ENCODE measurements around the gene CSTF3. TPM values are rescaled to one million over a fixed set of nuclear protein-coding genes. Genes with fewer than 3 reads are reported as not detected.

CSTF3 gene
- total and polyA plus RNA-seq, 9 of the 15 experiments (the other 6 are each of a cell fraction or from before 2014, with no cell fraction given), result 37.0 to 111 (median 61.0) TPM

DNA sequence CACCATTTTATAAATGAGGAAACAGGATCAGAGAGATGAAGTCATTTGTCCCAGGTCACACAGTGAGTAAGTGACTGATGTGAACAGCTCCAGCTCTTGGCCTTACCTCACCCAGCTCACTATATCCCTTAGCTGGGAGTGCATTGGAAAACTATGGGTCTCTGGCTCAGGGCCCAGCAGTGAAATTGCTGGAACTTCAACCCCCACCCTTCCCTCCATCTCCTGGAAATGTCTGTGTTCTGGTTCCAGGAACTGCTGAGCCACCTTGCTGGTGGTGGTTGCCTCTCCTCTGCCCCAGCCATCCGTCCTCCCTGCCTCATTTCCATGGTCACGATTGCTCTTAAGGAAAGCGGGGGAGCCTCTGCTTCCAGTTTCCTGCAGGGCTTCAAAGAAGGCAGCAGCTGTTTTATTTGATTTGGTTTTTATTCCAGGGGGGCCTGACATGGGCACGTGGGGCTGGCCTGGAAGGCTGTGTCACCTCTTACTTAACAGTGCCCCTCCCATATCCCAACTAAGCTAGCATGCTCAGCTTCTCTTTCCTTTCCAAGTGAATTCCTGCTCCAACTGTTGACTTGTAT lies 46.2 kb upstream of the CSTF3 start (continued):
- TF ChIP-seq, protein P1, sequence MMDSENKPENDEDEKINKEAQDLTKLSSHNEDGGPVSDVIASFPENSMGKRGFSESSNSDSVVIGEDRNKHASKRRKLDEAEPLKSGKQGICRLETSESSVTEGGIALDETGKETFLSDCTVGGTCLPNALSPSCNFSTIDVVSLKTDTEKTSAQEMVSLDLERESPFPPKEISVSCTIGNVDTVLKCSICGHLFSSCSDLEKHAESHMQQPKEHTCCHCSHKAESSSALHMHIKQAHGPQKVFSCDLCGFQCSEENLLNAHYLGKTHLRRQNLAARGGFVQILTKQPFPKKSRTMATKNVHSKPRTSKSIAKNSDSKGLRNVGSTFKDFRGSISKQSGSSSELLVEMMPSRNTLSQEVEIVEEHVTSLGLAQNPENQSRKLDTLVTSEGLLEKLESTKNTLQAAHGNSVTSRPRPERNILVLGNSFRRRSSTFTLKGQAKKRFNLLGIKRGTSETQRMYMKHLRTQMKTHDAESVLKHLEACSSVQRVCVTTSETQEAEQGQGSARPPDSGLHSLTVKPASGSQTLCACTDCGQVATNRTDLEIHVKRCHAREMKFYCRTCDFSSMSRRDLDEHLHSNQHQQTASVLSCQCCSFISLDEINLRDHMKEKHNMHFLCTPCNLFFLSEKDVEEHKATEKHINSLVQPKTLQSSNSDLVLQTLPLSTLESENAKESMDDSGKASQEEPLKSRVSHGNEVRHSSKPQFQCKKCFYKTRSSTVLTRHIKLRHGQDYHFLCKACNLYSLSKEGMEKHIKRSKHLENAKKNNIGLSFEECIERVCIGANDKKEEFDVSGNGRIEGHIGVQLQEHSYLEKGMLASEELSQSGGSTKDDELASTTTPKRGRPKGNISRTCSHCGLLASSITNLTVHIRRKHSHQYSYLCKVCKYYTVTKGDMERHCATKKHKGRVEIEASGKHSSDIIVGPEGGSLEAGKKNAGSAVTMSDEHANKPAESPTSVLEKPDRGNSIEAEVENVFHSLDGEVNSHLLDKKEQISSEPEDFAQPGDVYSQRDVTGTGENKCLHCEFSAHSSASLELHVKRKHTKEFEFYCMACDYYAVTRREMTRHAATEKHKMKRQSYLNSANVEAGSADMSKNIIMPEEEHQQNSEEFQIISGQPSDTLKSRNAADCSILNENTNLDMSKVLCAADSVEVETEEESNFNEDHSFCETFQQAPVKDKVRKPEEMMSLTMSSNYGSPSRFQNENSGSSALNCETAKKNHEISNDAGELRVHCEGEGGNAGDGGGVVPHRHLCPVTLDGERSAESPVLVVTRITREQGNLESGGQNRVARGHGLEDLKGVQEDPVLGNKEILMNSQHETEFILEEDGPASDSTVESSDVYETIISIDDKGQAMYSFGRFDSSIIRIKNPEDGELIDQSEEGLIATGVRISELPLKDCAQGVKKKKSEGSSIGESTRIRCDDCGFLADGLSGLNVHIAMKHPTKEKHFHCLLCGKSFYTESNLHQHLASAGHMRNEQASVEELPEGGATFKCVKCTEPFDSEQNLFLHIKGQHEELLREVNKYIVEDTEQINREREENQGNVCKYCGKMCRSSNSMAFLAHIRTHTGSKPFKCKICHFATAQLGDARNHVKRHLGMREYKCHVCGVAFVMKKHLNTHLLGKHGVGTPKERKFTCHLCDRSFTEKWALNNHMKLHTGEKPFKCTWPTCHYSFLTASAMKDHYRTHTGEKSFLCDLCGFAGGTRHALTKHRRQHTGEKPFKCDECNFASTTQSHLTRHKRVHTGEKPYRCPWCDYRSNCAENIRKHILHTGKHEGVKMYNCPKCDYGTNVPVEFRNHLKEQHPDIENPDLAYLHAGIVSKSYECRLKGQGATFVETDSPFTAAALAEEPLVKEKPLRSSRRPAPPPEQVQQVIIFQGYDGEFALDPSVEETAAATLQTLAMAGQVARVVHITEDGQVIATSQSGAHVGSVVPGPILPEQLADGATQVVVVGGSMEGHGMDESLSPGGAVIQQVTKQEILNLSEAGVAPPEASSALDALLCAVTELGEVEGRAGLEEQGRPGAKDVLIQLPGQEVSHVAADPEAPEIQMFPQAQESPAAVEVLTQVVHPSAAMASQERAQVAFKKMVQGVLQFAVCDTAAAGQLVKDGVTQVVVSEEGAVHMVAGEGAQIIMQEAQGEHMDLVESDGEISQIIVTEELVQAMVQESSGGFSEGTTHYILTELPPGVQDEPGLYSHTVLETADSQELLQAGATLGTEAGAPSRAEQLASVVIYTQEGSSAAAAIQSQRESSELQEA (IDR thresholded peaks at IDR 0.05; ENCODE audit: low read depth), result no peak
- TF ChIP-seq CBX8 (IDR thresholded peaks at IDR 0.05; ENCODE audit: borderline replicate concordance, extremely low read depth, low read depth, low read length, poor library complexity, severe bottlenecking) (no peak), FOXO4 (CRISPR knock-in tag; IDR thresholded peaks at IDR 0.05) (no peak), ZBTB17 (CRISPR knock-in tag; IDR thresholded peaks at IDR 0.05) (no peak), ZNF583 (CRISPR knock-in tag; IDR thresholded peaks at IDR 0.05) (no peak), ARNT (IDR thresholded peaks at IDR 0.05) (no peak), BMI1 (IDR thresholded peaks at IDR 0.05; ENCODE audit: low read length) (no peak), HLTF (IDR thresholded peaks at IDR 0.05) (no peak), RBM25 (IDR thresholded peaks at IDR 0.05; ENCODE audit: low read depth, low read length, severe bottlenecking) (peak; percentile 61), POLR2G (IDR thresholded peaks at IDR 0.05; ENCODE audit: low read depth, low read length) (no peak)
- TF ChIP-seq, protein P2, sequence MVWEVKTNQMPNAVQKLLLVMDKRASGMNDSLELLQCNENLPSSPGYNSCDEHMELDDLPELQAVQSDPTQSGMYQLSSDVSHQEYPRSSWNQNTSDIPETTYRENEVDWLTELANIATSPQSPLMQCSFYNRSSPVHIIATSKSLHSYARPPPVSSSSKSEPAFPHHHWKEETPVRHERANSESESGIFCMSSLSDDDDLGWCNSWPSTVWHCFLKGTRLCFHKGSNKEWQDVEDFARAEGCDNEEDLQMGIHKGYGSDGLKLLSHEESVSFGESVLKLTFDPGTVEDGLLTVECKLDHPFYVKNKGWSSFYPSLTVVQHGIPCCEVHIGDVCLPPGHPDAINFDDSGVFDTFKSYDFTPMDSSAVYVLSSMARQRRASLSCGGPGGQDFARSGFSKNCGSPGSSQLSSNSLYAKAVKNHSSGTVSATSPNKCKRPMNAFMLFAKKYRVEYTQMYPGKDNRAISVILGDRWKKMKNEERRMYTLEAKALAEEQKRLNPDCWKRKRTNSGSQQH (CRISPR knock-in tag; IDR thresholded peaks at IDR 0.05), result no peak
- TF ChIP-seq, protein P3, sequence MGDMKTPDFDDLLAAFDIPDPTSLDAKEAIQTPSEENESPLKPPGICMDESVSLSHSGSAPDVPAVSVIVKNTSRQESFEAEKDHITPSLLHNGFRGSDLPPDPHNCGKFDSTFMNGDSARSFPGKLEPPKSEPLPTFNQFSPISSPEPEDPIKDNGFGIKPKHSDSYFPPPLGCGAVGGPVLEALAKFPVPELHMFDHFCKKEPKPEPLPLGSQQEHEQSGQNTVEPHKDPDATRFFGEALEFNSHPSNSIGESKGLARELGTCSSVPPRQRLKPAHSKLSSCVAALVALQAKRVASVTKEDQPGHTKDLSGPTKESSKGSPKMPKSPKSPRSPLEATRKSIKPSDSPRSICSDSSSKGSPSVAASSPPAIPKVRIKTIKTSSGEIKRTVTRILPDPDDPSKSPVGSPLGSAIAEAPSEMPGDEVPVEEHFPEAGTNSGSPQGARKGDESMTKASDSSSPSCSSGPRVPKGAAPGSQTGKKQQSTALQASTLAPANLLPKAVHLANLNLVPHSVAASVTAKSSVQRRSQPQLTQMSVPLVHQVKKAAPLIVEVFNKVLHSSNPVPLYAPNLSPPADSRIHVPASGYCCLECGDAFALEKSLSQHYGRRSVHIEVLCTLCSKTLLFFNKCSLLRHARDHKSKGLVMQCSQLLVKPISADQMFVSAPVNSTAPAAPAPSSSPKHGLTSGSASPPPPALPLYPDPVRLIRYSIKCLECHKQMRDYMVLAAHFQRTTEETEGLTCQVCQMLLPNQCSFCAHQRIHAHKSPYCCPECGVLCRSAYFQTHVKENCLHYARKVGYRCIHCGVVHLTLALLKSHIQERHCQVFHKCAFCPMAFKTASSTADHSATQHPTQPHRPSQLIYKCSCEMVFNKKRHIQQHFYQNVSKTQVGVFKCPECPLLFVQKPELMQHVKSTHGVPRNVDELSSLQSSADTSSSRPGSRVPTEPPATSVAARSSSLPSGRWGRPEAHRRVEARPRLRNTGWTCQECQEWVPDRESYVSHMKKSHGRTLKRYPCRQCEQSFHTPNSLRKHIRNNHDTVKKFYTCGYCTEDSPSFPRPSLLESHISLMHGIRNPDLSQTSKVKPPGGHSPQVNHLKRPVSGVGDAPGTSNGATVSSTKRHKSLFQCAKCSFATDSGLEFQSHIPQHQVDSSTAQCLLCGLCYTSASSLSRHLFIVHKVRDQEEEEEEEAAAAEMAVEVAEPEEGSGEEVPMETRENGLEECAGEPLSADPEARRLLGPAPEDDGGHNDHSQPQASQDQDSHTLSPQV (IDR thresholded peaks at IDR 0.05), result peak; percentile 42; the same call in 1 of the 2 replicates
